ENCODE measurements around the gene LRP5.
A peak's percentile ranks its signal among the peaks of the same experiment; 100 is the strongest.

Gene LRP5

GRCh38 chr11:68352591-68352990, 40.2 kb downstream of the LRP5 start:
- TF ChIP-seq CTCF (IDR thresholded peaks at IDR 0.05; ENCODE audit: control insufficient read depth, insufficient read depth, low read depth, low read length, missing control alignments), result no peak
- H3K4me3 ChIP-seq (ENCODE audit: control insufficient read depth, low read depth, low read length), result no peak overlapping the region
- DNase-seq (ENCODE audit: low read depth), result no peak

GRCh38 chr11:68353118-68353517, 40.7 kb downstream of the LRP5 start:
- DNase-seq (ENCODE audit: low read depth), result no peak

GRCh38 chr11:68353669-68354068, 41.3 kb downstream of the LRP5 start:
- H3K4me3 ChIP-seq (ENCODE audit: control insufficient read depth, low read depth, low read length), result no peak overlapping the region
- TF ChIP-seq CTCF (IDR thresholded peaks at IDR 0.05; ENCODE audit: control insufficient read depth, insufficient read depth, low read depth, low read length, missing control alignments), result no peak
- no peak for DNase-seq (ENCODE audit: low read depth)

More at GRCh38 chr11:68353118-68353517, 40.7 kb downstream of the LRP5 start:
- no peak overlapping the region for H3K4me3 ChIP-seq (ENCODE audit: control insufficient read depth, low read depth, low read length)
- TF ChIP-seq CTCF (IDR thresholded peaks at IDR 0.05; ENCODE audit: control insufficient read depth, insufficient read depth, low read depth, low read length, missing control alignments), result no peak

DNA sequence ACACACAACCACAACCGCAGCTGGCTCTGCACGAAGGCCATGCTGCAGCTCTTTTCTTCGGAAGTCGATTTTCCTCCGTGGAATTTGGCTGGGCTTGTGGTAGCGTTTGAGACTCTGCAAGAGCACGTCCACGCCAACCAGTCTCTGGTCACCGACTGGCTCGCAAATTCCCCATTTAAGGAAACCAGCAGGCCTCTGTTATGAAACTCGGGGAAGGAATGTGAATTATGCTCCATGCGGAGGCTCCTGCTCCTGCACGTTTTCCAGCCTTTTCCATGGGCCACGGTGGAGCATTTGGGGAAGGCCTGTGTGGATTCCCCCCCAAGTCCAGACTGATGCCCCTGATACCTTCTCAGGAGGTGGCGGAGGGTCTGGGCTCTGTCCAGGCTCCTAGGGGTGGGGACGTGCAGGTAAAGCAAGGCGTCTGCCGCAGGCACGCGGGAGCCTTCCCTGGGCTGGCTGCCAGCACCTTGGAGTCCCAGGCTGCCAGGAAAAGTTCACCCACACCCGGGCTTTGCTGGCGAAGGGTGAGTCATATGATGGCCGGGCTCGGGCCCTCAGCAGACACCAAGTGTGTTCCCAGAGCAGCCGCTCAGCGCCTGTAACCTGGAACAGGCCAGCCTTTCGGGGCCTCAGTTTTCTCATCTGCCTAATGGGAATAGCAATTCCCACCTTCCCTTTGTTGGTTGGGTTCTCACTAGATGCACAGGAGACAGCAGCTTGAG, 41.9 kb downstream of the LRP5 start:
- TF ChIP-seq CTCF (IDR thresholded peaks at IDR 0.05; ENCODE audit: control insufficient read depth, insufficient read depth, low read depth, low read length, missing control alignments), result no peak
- peak; percentile 95 for DNase-seq (ENCODE audit: low read depth)
- H3K4me3 ChIP-seq (ENCODE audit: control insufficient read depth, low read depth, low read length), result peak overlapping the region; percentile 13; the same call in 1 of the 2 replicates

DNA sequence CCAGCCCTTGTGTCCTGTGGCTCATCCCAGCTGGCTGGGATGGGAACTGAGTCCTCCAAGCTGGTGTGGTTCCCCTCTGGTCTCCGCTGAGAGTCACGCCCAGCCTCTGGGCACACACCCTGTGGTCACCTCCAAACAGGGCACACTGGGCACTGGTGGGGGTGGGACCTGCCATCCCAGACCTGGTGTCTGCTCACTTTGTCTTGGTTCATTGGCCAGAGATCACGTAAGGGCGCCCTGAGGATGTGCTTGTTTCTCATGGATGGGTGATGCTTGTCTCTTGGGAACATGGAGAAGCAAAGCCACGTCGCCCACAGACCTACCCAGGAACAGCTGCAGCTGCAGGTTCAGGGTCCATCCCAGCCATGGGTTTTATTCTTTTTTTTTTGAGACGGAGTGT, 43.1 kb downstream of the LRP5 start:
- no peak for DNase-seq (ENCODE audit: low read depth)
- H3K4me3 ChIP-seq (ENCODE audit: control insufficient read depth, low read depth, low read length), result no peak overlapping the region
- TF ChIP-seq CTCF (IDR thresholded peaks at IDR 0.05; ENCODE audit: control insufficient read depth, insufficient read depth, low read depth, low read length, missing control alignments), result no peak

DNA sequence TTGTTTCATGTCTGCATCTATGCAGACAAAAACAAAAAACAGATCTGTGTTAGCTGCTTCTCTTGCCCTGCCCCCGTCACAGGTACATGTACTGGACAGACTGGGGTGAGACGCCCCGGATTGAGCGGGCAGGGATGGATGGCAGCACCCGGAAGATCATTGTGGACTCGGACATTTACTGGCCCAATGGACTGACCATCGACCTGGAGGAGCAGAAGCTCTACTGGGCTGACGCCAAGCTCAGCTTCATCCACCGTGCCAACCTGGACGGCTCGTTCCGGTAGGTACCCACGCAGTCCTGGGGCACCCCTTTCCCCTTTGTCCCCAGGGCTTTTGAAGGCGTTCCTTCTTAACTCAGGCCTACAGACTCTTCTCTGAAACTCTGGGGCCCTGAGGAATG, 45.2 kb downstream of the LRP5 start:
- no peak for DNase-seq (ENCODE audit: low read depth)
- H3K4me3 ChIP-seq (ENCODE audit: control insufficient read depth, low read depth, low read length), result no peak overlapping the region
- TF ChIP-seq CTCF (IDR thresholded peaks at IDR 0.05; ENCODE audit: control insufficient read depth, insufficient read depth, low read depth, low read length, missing control alignments), result no peak

Measured in AG09309 (cell line).